HUES48 (cell line): Measurements from ENCODE around the gene FOCAD.

ENCODE experiments used
- H3K27ac ChIP-seq: one replicate; pipeline ENCODE4 v1.7.0; 2013; ENCODE audit warnings: low read depth, low read length, inconsistent platforms
- H3K27me3 ChIP-seq: 2 replicates; pipeline ENCODE4 v1.6.1; 2013; ENCODE audit warnings: mild to moderate bottlenecking, low read length; ENCODE audit not compliant: control insufficient read depth, insufficient read depth
- H3K36me3 ChIP-seq: 2 replicates; pipeline ENCODE4 v1.6.1; 2013; ENCODE audit warnings: low read length; ENCODE audit not compliant: control insufficient read depth, insufficient read depth
- H3K4me1 ChIP-seq: 2 replicates; pipeline ENCODE4 v1.6.1; 2013; ENCODE audit warnings: mild to moderate bottlenecking, low read length; ENCODE audit not compliant: control insufficient read depth, insufficient read depth
- H3K4me3 ChIP-seq: 2 replicates; pipeline ENCODE4 v1.5.1; 2013; ENCODE audit warnings: mild to moderate bottlenecking, low read depth, low read length
- H3K9ac ChIP-seq: 2 replicates; pipeline ENCODE4 v1.6.1; 2013; ENCODE audit warnings: mild to moderate bottlenecking, low read depth, low read length, moderate library complexity
- H3K9me3 ChIP-seq: 2 replicates; pipeline ENCODE4 v1.6.1; 2013; ENCODE audit warnings: low read length; ENCODE audit not compliant: control insufficient read depth, insufficient read depth

FOCAD gene

DNA sequence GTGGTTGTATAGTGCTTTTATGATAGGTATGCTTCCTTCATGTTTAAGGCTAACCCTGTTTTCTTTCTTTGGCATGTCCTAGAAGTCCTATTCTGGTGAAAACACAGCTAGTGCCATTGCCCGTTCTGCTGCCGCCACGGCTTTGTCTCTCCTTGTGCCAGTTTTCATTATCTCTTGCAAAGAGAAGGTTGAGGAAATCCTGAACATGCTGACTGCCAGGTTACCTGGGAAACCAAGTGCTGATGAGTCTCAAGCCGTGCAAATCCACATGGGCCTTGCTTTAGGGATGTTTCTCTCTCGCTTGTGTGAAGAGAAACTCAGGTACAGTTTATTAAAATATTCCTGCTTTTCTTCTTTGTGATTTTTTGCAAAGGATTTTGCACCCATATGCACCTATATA lies 245.2 kb downstream of the FOCAD start:
- H3K4me1 ChIP-seq, result no peaks in the 10 kb centered on the region
- H3K4me3 ChIP-seq, result no peak overlapping the region
- no peak overlapping the region for H3K9ac ChIP-seq
- H3K9me3 ChIP-seq, result no peaks in the 10 kb centered on the region
- no peaks in the 10 kb centered on the region for H3K27me3 ChIP-seq
- H3K27ac ChIP-seq, result no peak overlapping the region
- H3K36me3 ChIP-seq, result peaks cover 12% of the 10 kb centered on the region; the same call in 1 of the 2 replicates

GRCh38 chr9:20930836-20931235 lies 246.8 kb downstream of the FOCAD start:
- Histone ChIP-seq H3K9me3 (no peaks in the 10 kb centered on the region), H3K36me3 (peaks cover 15% of the 10 kb centered on the region; the same call in 1 of the 2 replicates), H3K27ac (no peak overlapping the region), H3K4me3 (no peak overlapping the region), H3K27me3 (no peaks in the 10 kb centered on the region), H3K4me1 (no peaks in the 10 kb centered on the region), H3K9ac (no peak overlapping the region)

DNA sequence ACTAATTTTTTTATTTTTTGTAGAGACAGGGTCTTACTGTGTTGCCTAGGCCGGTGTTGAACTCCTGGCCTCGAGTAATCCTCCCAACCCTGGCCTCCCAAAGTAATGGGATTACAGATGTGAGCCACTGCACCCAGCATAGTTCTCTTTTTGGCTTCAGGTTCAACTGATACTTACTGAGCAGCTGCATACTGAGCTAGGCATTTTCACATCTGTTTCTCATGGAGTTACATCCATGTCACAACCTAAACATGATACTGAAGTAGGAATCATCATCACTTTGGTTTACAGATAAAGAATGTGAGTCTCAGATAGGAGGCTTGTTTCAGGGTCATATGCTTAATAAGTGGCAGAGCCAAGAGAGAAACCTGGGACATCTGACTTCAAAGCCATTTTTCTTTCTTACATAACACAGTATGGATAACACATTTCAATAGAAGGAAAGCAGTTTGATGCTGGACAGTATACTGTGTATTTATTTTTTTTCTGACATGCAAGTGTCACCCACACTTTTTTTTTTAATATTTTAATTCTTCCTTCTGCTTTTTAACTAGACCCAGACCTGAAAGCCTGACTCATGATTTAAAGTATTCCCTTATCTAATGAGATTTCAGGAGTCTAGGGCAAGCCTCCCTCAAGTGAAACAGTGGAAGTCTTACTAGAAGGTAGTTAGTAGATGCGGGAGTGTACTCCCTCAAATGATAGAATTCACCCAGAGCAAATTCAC lies 256.6 kb downstream of the FOCAD start:
- peaks cover under 1% of the 10 kb centered on the region; the same call in 1 of the 2 replicates for H3K36me3 ChIP-seq
- no peak overlapping the region for H3K4me3 ChIP-seq
- H3K4me1 ChIP-seq, result peaks cover 10% of the 10 kb centered on the region
- H3K27ac ChIP-seq, result no peak overlapping the region
- H3K27me3 ChIP-seq, result no peaks in the 10 kb centered on the region
- no peak overlapping the region for H3K9ac ChIP-seq
- H3K9me3 ChIP-seq, result no peaks in the 10 kb centered on the region

DNA sequence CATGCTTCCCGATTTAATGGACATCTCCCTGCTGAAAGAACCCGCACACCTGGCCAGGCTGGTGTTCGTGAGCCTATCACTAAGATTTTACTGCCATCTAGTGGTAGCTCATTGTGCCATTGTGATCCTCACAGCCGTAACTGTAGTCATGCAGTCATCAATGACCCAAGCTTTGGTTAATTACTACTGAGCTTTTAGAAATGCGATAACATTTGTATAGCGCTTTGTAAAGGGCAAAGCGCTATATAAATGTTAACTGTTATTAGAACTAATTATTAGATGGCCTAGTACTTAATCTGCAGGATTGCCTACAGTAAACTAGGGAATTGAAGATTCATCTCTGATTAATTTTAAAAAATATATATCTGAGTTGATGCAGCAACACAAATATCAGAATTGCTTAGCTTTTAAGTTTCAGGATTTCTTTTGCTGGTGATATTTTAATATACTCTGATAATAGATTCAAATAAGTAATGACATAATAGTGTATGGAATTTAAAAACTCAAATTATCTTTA lies 257.2 kb downstream of the FOCAD start:
- Histone ChIP-seq H3K4me1 (peaks cover 10% of the 10 kb centered on the region), H3K4me3 (no peak overlapping the region), H3K36me3 (no peaks in the 10 kb centered on the region), H3K9me3 (no peaks in the 10 kb centered on the region), H3K27ac (no peak overlapping the region), H3K27me3 (no peaks in the 10 kb centered on the region), H3K9ac (no peak overlapping the region)

- H3K9ac ChIP-seq, result no peak overlapping the region
- no peaks in the 10 kb centered on the region for H3K9me3 ChIP-seq
- H3K36me3 ChIP-seq, result no peaks in the 10 kb centered on the region
- no peak overlapping the region for H3K4me3 ChIP-seq
- peaks cover 34% of the 10 kb centered on the region for H3K4me1 ChIP-seq
- H3K27me3 ChIP-seq, result no peaks in the 10 kb centered on the region
- no peak overlapping the region for H3K27ac ChIP-seq
Measured at GRCh38 chr9:20944507-20944906, 260.4 kb downstream of the FOCAD start.

DNA sequence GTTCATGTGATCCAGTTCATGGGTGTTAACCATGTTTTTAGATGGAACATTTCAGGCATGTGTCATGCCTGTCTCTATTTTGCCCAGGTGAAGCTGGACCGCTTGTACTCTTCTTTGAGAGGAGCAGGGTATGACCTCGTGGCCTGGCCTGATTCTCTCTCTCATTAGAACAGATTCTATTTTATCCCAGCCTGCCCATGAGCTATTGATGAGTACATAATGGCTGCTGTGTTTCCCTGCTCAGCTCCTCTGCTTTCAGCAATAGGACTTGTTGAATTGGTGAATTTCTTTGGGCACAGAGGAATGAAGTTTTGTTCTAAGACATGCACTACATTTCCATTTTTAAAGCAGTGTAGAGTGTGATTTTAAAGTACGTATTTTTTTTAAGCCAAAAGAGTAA lies 261.2 kb downstream of the FOCAD start:
- Histone ChIP-seq H3K9ac (no peak overlapping the region), H3K36me3 (no peaks in the 10 kb centered on the region), H3K27me3 (no peaks in the 10 kb centered on the region), H3K9me3 (no peaks in the 10 kb centered on the region), H3K4me1 (peaks cover 40% of the 10 kb centered on the region), H3K4me3 (no peak overlapping the region), H3K27ac (no peak overlapping the region)

GRCh38 chr9:20945856-20946255 lies 261.8 kb downstream of the FOCAD start:
- H3K4me3 ChIP-seq, result no peak overlapping the region
- H3K27ac ChIP-seq, result no peak overlapping the region
- no peaks in the 10 kb centered on the region for H3K9me3 ChIP-seq
- no peaks in the 10 kb centered on the region for H3K27me3 ChIP-seq
- H3K36me3 ChIP-seq, result peaks cover 5% of the 10 kb centered on the region
- H3K9ac ChIP-seq, result no peak overlapping the region
- peaks cover 40% of the 10 kb centered on the region for H3K4me1 ChIP-seq

- peak overlapping the region; percentile 77 for H3K27ac ChIP-seq
Measured at GRCh38 chr9:20948703-20949102, 264.6 kb downstream of the FOCAD start.

DNA sequence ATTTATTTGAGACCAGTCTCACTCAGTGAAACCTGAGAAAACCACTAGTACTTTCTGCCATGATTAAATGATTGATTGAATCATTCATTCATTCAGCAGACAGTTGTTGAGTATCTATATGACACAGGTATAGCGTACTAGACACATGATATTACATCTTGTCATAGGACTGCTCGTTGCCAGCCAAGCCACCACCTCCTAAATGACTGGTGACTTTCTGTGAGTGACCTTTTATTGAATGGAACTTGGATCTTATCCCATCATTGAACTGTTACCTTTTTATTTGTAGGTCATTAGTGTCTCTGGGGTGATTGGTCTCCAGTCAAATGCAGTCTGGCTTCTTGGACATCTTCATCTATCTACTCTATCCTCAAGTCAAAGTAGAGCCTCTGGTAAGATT lies 266.6 kb downstream of the FOCAD start:
- H3K9ac ChIP-seq, result no peak overlapping the region
- no peak overlapping the region for H3K4me3 ChIP-seq
- H3K36me3 ChIP-seq, result peaks cover 31% of the 10 kb centered on the region
- no peaks in the 10 kb centered on the region for H3K9me3 ChIP-seq
- H3K27me3 ChIP-seq, result no peaks in the 10 kb centered on the region
- H3K27ac ChIP-seq, result no peak overlapping the region
- peaks cover 47% of the 10 kb centered on the region for H3K4me1 ChIP-seq

More at GRCh38 chr9:20948703-20949102, 264.6 kb downstream of the FOCAD start:
- H3K4me1 ChIP-seq, result peaks cover 43% of the 10 kb centered on the region
- no peak overlapping the region for H3K9ac ChIP-seq
- no peaks in the 10 kb centered on the region for H3K27me3 ChIP-seq
- peaks cover 31% of the 10 kb centered on the region for H3K36me3 ChIP-seq
- H3K4me3 ChIP-seq, result peak overlapping the region; percentile 9; the same call in 1 of the 2 replicates
- H3K9me3 ChIP-seq, result no peaks in the 10 kb centered on the region

DNA sequence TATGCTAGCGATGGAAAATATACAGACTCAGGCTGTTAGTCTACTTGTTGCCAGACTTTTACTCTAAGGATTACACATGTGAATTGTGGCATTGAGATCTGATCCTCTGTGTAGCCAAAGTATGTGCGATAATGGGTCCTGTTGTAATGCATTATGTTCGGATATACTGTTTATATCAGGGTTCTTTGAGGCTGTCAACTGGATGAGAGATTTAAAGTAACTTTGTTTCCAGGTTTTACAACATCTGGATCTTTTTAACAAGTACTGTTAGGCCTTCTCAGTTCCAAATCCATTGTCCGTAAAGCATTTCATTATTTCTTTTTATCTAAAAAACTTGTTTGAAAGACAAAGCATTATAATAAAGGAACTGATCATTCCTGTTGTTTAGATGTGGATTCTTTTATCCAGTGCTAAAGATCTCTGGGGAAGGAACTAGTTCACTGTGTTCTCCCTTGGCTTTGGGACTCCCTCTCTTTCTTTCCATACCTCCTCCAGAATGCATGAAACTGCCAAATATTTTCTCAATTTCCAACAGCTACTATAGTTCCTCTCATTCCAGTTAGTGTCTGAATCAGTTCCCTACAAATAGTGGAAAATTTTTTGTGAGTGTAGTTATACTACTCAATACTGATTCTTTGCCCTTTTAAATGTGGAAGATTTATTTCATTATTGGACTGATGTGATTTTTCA lies 278.6 kb downstream of the FOCAD start:
- no peak overlapping the region for H3K27ac ChIP-seq
- no peak overlapping the region for H3K9ac ChIP-seq
- H3K4me1 ChIP-seq, result no peaks in the 10 kb centered on the region
- no peaks in the 10 kb centered on the region for H3K27me3 ChIP-seq
- no peaks in the 10 kb centered on the region for H3K36me3 ChIP-seq
- H3K9me3 ChIP-seq, result no peaks in the 10 kb centered on the region
- H3K4me3 ChIP-seq, result no peak overlapping the region

- no peaks in the 10 kb centered on the region for H3K9me3 ChIP-seq
- no peak overlapping the region for H3K4me3 ChIP-seq
- no peak overlapping the region for H3K9ac ChIP-seq
- no peaks in the 10 kb centered on the region for H3K4me1 ChIP-seq
- H3K27me3 ChIP-seq, result no peaks in the 10 kb centered on the region
- H3K36me3 ChIP-seq, result peaks cover 12% of the 10 kb centered on the region
- H3K27ac ChIP-seq, result no peak overlapping the region
Measured at GRCh38 chr9:20972684-20973083, 288.6 kb downstream of the FOCAD start.
